H1 (cell line): ENCODE results near the gene PSPN. TPM values are rescaled to one million over a fixed set of nuclear protein-coding genes. Genes with fewer than 3 reads are reported as not detected.
A peak's percentile ranks its signal among the peaks of the same experiment; 100 is the strongest.

ENCODE experiments used
- CTCF ChIA-PET: fragments of 300-600 bp; sonication (Branson Sonifier 250); formaldehyde crosslinking; loops from one replicate; lab custom pipeline; 2021; ENCODE audit not compliant: partially characterized antibody; lab: Charles Lee
- POLR2A ChIA-PET: fragments of 300-600 bp; sonication (Branson Sonifier 250); formaldehyde crosslinking; loops from one replicate; lab custom pipeline; 2021; ENCODE audit warnings: inconsistent platforms; ENCODE audit not compliant: partially characterized antibody; lab: Charles Lee
- DNase-seq, 2 experiments: peaks; one replicate each; pipeline versions ENCODE4 v3.0.0 to v3.0.0-alpha.2; 2010 to 2022; ENCODE audit warnings: low spot score in 2 of 2, low read depth in 1 of 2, mixed read lengths in 1 of 2
- FAIRE-seq: peaks from 2 replicates; lab custom pipeline; 2011; peaks lifted over from hg19 to GRCh38; lab: Jason Lieb, UNC
- H2AFZ ChIP-seq: 2 replicates; pipeline ENCODE4 v1.8.1; 2012; ENCODE audit warnings: low read length, inconsistent platforms
- H2AK5ac ChIP-seq: 2 replicates; pipeline ENCODE4 v1.6.1; 2013; ENCODE audit warnings: low read depth, low read length
- H2BK120ac ChIP-seq: replicated peaks from 2 replicates; pipeline ENCODE3; 2013; ENCODE audit warnings: low read depth, low read length, inconsistent platforms
- H2BK12ac ChIP-seq: 2 replicates; pipeline ENCODE4 v1.6.1; 2013; ENCODE audit warnings: low read depth, low read length
- H2BK15ac ChIP-seq: 2 replicates; pipeline ENCODE4 v1.6.1; 2013; ENCODE audit warnings: low read length
- H2BK20ac ChIP-seq: 2 replicates; pipeline ENCODE4 v1.6.1; 2013; ENCODE audit warnings: low read length
- H2BK5ac ChIP-seq: 2 replicates; pipeline ENCODE4 v1.6.1; 2013; ENCODE audit warnings: low read depth, low read length
- H3K14ac ChIP-seq: 2 replicates; pipeline ENCODE4 v1.6.1; 2013; ENCODE audit warnings: inconsistent platforms; ENCODE audit not compliant: insufficient read length
- H3K18ac ChIP-seq: 2 replicates; pipeline ENCODE4 v1.6.1; 2013; ENCODE audit warnings: low read length; ENCODE audit errors: extremely low read depth
- H3K23ac ChIP-seq: 2 replicates; pipeline ENCODE4 v1.6.1; 2013; ENCODE audit warnings: inconsistent platforms; ENCODE audit not compliant: insufficient read length
- H3K23me2 ChIP-seq: 2 replicates; pipeline ENCODE4 v1.6.1; 2013; ENCODE audit warnings: low read depth, low read length
- H3K27ac ChIP-seq: 2 replicates; pipeline ENCODE4 v1.6.1; 2011; ENCODE audit warnings: low read depth, low read length, inconsistent platforms
- H3K27me3 ChIP-seq, 4 experiments: replicated peaks in 1 of 4; 1 replicate in 1 of 4; 2 replicates in 3 of 4; pipeline versions ENCODE4 v1.6.1 to v1.8.1; 2011 to 2013; ENCODE audit warnings: low read length in 3 of 4, mild to moderate bottlenecking in 3 of 4, inconsistent platforms in 2 of 4, mixed read lengths in 2 of 4, moderate library complexity in 1 of 4; ENCODE audit not compliant: control insufficient read depth in 3 of 4, insufficient read depth in 3 of 4; ENCODE audit errors: extremely low read depth in 1 of 4
- H3K36me3 ChIP-seq, 4 experiments: 2 replicates each; pipeline versions ENCODE4 v1.6.1 to v1.8.1; 2011 to 2013; ENCODE audit warnings: mild to moderate bottlenecking in 4 of 4, low read length in 3 of 4, moderate library complexity in 2 of 4, control low read depth in 1 of 4, inconsistent platforms in 1 of 4; ENCODE audit not compliant: insufficient read depth in 4 of 4, control insufficient read depth in 2 of 4
- H3K4ac ChIP-seq: replicated peaks from 2 replicates; pipeline ENCODE3; 2013; ENCODE audit warnings: low read length, low read depth, mixed read lengths, inconsistent platforms; ENCODE audit not compliant: insufficient read length
- H3K4me1 ChIP-seq, 4 experiments: replicated peaks in 1 of 4; 1 replicate in 1 of 4; 2 replicates in 3 of 4; pipeline versions ENCODE4 v1.6.1 to v1.8.1; 2011 to 2013; ENCODE audit warnings: low read length in 3 of 4, inconsistent platforms in 2 of 4, mixed read lengths in 1 of 4; ENCODE audit not compliant: insufficient read depth in 4 of 4, control insufficient read depth in 3 of 4
- H3K4me2 ChIP-seq, 2 experiments: 2 replicates each; pipeline versions ENCODE4 v1.6.1 to v1.8.1; 2011 to 2013; ENCODE audit warnings: low read depth in 2 of 2, low read length in 2 of 2, control low read depth in 1 of 2, inconsistent platforms in 1 of 2, mild to moderate bottlenecking in 1 of 2; ENCODE audit not compliant: insufficient read depth in 1 of 2
- H3K4me3 ChIP-seq, 4 experiments: fragments of 200-600, 300-600 bp in 1 of 4; sonication (generic), shearing (Covaris generic), sonication (Bioruptor Twin) in 1 of 4; 2 replicates each; pipeline versions ENCODE4 v1.5.1 to v1.8.1; 2011 to 2016; ENCODE audit warnings: low read length in 4 of 4, low read depth in 3 of 4, control low read depth in 2 of 4, inconsistent platforms in 2 of 4, mild to moderate bottlenecking in 2 of 4, mixed read lengths in 1 of 4, moderate library complexity in 1 of 4; ENCODE audit not compliant: insufficient read depth in 2 of 4; ENCODE audit errors: extremely low read depth in 1 of 4
- H3K56ac ChIP-seq: replicated peaks from 2 replicates; pipeline ENCODE3; 2013; ENCODE audit warnings: low read depth, mild to moderate bottlenecking, mixed read lengths, low read length, inconsistent platforms; ENCODE audit not compliant: insufficient read length
- H3K79me1 ChIP-seq: 2 replicates; pipeline ENCODE4 v1.6.1; 2013; ENCODE audit warnings: low read depth, low read length, control low read depth
- H3K79me2 ChIP-seq, 2 experiments: 2 replicates each; pipeline versions ENCODE4 v1.6.1 to v1.8.1; 2012 to 2013; ENCODE audit warnings: low read length in 2 of 2, mild to moderate bottlenecking in 2 of 2, inconsistent platforms in 1 of 2; ENCODE audit not compliant: insufficient read depth in 2 of 2, control insufficient read depth in 1 of 2
- H3K9ac ChIP-seq, 4 experiments: replicated peaks in 1 of 4; 1 replicate in 1 of 4; 2 replicates in 3 of 4; pipeline versions ENCODE4 v1.6.1 to v1.8.1; 2011 to 2013; ENCODE audit warnings: low read depth in 3 of 4, low read length in 3 of 4, control low read depth in 2 of 4, mild to moderate bottlenecking in 2 of 4, moderate library complexity in 2 of 4, inconsistent platforms in 1 of 4; ENCODE audit errors: extremely low read depth in 1 of 4
- H3K9me3 ChIP-seq, 2 experiments: 2 replicates each; pipeline versions ENCODE4 v1.6.1 to v1.8.1; 2012 to 2013; ENCODE audit warnings: mild to moderate bottlenecking in 2 of 2, moderate library complexity in 2 of 2, control low read depth in 1 of 2, inconsistent platforms in 1 of 2, low read depth in 1 of 2, low read length in 1 of 2, mixed read lengths in 1 of 2; ENCODE audit not compliant: insufficient read depth in 2 of 2
- H4K20me1 ChIP-seq, 2 experiments: replicated peaks in 1 of 2; 2 replicates each; pipeline versions ENCODE3 to v1.8.1; 2011 to 2013; ENCODE audit warnings: inconsistent platforms in 2 of 2, low read length in 2 of 2, mild to moderate bottlenecking in 1 of 2; ENCODE audit not compliant: insufficient read depth in 2 of 2, control insufficient read depth in 1 of 2
- H4K5ac ChIP-seq: 2 replicates; pipeline ENCODE4 v1.6.1; 2013; ENCODE audit warnings: low read length, low read depth, mixed read lengths, inconsistent platforms; ENCODE audit not compliant: insufficient read length
- H4K8ac ChIP-seq: 2 replicates; pipeline ENCODE4 v1.8.0; 2013; ENCODE audit warnings: mild to moderate bottlenecking, moderate library complexity, low read length, inconsistent platforms; ENCODE audit not compliant: insufficient read depth; ENCODE audit errors: extremely low read depth
- H4K91ac ChIP-seq: replicated peaks from 2 replicates; pipeline ENCODE3; 2013; ENCODE audit warnings: low read length, mixed read lengths, inconsistent platforms; ENCODE audit not compliant: insufficient read length
- BRCA1 ChIP-seq: IDR thresholded peaks from 2 replicates; pipeline ENCODE4 v1.6.1; 2012; ENCODE audit warnings: low read depth, low read length, improper control_type of control experiment
- CEBPB ChIP-seq: IDR thresholded peaks from 2 replicates; pipeline ENCODE4 v1.6.1; 2012; ENCODE audit warnings: low read depth, low read length
- CHD2 ChIP-seq: IDR thresholded peaks from 2 replicates; pipeline ENCODE4 v1.6.1; 2012; ENCODE audit warnings: low read length, improper control_type of control experiment
- FOSL1 ChIP-seq: IDR thresholded peaks from 2 replicates; pipeline ENCODE4 v1.6.1; 2011; ENCODE audit warnings: mild to moderate bottlenecking, low read depth, low read length, moderate library complexity; ENCODE audit not compliant: insufficient read depth
- GABPA ChIP-seq: IDR thresholded peaks from 2 replicates; pipeline ENCODE4 v1.6.1; 2011; ENCODE audit warnings: mild to moderate bottlenecking, low read length, moderate library complexity, borderline replicate concordance; ENCODE audit not compliant: insufficient read depth
- HDAC6 ChIP-seq: IDR thresholded peaks from one replicate; pipeline ENCODE4 v1.7.1; 2012; ENCODE audit warnings: low read depth, mild to moderate bottlenecking, inconsistent platforms, low read length, moderate library complexity
- JUN ChIP-seq: IDR thresholded peaks from 2 replicates; pipeline ENCODE4 v1.6.1; 2011; ENCODE audit warnings: low read depth, mild to moderate bottlenecking, improper control_type of control experiment, low read length
- KDM4A ChIP-seq: IDR thresholded peaks from one replicate; pipeline ENCODE4 v1.7.1; 2012; ENCODE audit warnings: low read depth, mild to moderate bottlenecking, moderate library complexity, low read length, inconsistent platforms; ENCODE audit not compliant: severe bottlenecking
- MAX ChIP-seq: IDR thresholded peaks from 2 replicates; pipeline ENCODE4 v1.6.1; 2012; ENCODE audit warnings: inconsistent platforms
- POLR2A ChIP-seq, 2 experiments: IDR thresholded peaks; 1 replicate in 1 of 2; 2 replicates in 1 of 2; pipeline ENCODE4 v1.6.1; 2011; ENCODE audit warnings: low read depth in 2 of 2, low read length in 2 of 2, mild to moderate bottlenecking in 2 of 2; ENCODE audit errors: control extremely low read depth in 1 of 2
- TBP ChIP-seq: IDR thresholded peaks from 2 replicates; pipeline ENCODE4 v1.6.1; 2011; ENCODE audit warnings: low read depth, low read length, improper control_type of control experiment
- WGBS, 2 experiments: shearing (Covaris generic) in 1 of 2; methylation state at CpG; one replicate each; pipeline versions ENCODE4 v1.1.6 to v1.1.7; 2013 to 2015; ENCODE audit warnings: low lambda C conversion rate in 2 of 2, mixed read lengths in 2 of 2, inconsistent platforms in 1 of 2, low coverage in 1 of 2, missing lambda C conversion rate in 1 of 2; ENCODE audit not compliant: insufficient replicate concordance in 2 of 2, insufficient coverage in 1 of 2, insufficient read length in 1 of 2; ENCODE audit errors: extremely low coverage in 1 of 2, missing lambda C conversion rate in 1 of 2; 5-methylcytosine and 5-hydroxymethylcytosine counted together
- polyA plus RNA-seq, 7 experiments: library from polyadenylated mRNA; depleted of rRNA in 3 of 7; stranded (reverse) in 5 of 7; unstranded in 2 of 7; fragments of >200 nt in 5 of 7; fragments of 200-250 nt in 2 of 7; gene quantifications; 1 replicate in 5 of 7; 2 replicates in 1 of 7; 4 replicates in 1 of 7; pipeline versions ENCODE4 v1.2.1 to v1.2.3, GENCODE V29; 2011 to 2013; ENCODE audit warnings: missing spikeins in 2 of 7, mixed read lengths in 2 of 7
- total RNA-seq: library from RNA; stranded (reverse); fragmentation: NEBNext Ultra II Directional; extraction: Animal tissue kit (Norgen Biotek cat#: 25700); gene quantifications from 2 replicates; pipeline ENCODE4 v1.2.1, GENCODE V29; 2021

Gene PSPN
- total and polyA plus RNA-seq, 2 of the 8 experiments (the other 6 are each of a cell fraction or from before 2014, with no cell fraction given): 1.0 to 2.1 TPM

DNA sequence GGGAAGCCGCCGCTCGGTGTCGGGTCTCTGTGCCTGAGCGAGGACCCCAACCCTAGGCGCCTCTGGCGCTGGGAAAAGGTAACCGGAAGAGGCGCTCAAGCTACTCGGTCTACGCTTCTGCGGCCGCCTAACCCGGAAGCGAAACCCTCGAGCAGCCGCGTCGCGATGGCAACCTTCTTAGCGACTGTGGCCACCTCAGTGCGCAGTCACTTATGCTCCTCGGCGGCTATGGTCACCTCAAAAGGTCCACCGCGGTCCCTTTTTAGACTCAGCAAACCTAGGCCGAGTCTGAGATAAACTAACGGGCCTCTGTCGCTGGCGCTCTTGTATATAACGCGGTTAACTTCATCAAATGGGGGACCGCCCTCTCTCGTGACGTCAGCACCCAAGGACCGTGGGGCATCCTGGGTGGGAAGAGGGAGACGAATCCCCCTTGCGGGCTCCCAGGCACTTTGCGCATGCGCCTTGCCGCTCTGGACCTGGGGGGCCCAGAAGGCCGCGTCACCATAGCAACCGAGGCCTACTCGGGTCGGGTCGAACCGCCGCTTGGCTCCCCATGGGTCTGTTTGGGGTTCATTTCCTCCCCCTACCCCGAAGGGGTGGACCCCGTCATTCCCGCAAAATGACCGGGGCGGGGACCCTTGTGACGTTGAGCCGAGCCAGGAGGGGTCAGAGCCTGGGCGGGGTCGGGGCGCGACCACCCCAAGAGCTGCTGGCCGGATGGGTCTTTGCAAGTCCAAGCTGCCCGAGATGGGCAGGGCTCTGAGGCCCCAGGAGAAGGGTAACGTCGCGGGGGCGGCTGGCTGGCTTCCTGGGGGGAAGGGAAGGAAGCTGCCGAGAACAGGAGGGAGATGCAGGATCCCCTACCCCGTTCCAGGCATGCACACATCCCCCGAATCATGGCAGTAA is 17.6 kb upstream of the PSPN start, which contains the start of gene GTF2F1:
GTF2F1 (minus strand) TSS at position 91 of the 909 bp plus-strand sequence. CDS start 169 bp downstream, outside the sequence.
- Histone ChIP-seq H3K23me2 (peaks cover 7% of the 10 kb centered on the region), H4K91ac (peak within 1 kb of the TSS; percentile 68), H3K27ac (peak within 1 kb of the TSS; percentile 89), H4K20me1 (peaks cover 0 to 2% of the 10 kb centered on the region in 2 experiments), H3K14ac (no peak within 1 kb of the TSS), H2BK15ac (peak within 1 kb of the TSS; percentile 99), H3K56ac (peak within 1 kb of the TSS; percentile 54), H2BK12ac (peak within 1 kb of the TSS; percentile 4; the same call in 1 of the 2 replicates), H2BK20ac (no peak within 1 kb of the TSS), H3K27me3 (no peaks in the 10 kb centered on the region), H2BK120ac (no peak within 1 kb of the TSS), H3K9ac (peak within 1 kb of the TSS; percentile 77 to 92 (median 86)), H3K4ac (peak within 1 kb of the TSS; percentile 55), H2AK5ac (no peak within 1 kb of the TSS; the same call in 1 of the 2 replicates), H3K79me2 (peaks cover 5 to 20% of the 10 kb centered on the region in 2 experiments; a peak in 3 of 4 replicates), H3K18ac (peak within 1 kb of the TSS; percentile 93), H2BK5ac (peak within 1 kb of the TSS; percentile 91), H3K79me1 (peaks cover 6% of the 10 kb centered on the region), H2AFZ (peak within 1 kb of the TSS; percentile 91), H3K4me2 (peak within 1 kb of the TSS; percentile 95 to 96), H4K8ac (peak within 1 kb of the TSS; percentile 77), H4K5ac (peak within 1 kb of the TSS; percentile 98), H3K4me3 (peak within 1 kb of the TSS; percentile 72 to 99 (median 90)), H3K36me3 (peaks cover 8 to 29% (median 14%) of the 10 kb centered on the region in 4 experiments; a peak in 7 of 8 replicates), H3K4me1 (peaks cover 0 to 8% (median 7%) of the 10 kb centered on the region in 4 experiments; a peak in 5 of 7 replicates), H3K9me3 (no peaks in the 10 kb centered on the region), H3K23ac (no peak within 1 kb of the TSS)
- peak; percentile 24 for FAIRE-seq
- WGBS, 2 experiments: 1% methylated on average over 57 of the region's 69 CpGs; no CpG with 5 or more reads in 1 of the 2 experiments
- CTCF ChIA-PET: interaction anchor here (0.8 to 1.5 kb wide), 3 partner anchors 15 to 177 kb away, joined by 3 to 5 read pairs (median 4); no protein-coding TSS in a partner anchor
- DNase-seq: peak; percentile 79 to 98
- POLR2A ChIA-PET: interaction anchor here (0.6 to 9.9 kb wide), 13 partner anchors 9 to 349 kb away, joined by 3 to 81 read pairs (median 4); partner anchors contain the start of genes ALKBH7, CLPP, CRB3 and KHSRP
- TF ChIP-seq GABPA: peak; percentile 95
- peak; percentile 80 for TF ChIP-seq KDM4A
- TF ChIP-seq FOSL1: no peak
- TF ChIP-seq HDAC6: no peak
- TF ChIP-seq CHD2: peak; percentile 80
- no peak for TF ChIP-seq BRCA1
- peak in 1 of 2 experiments; percentile 58; a peak in 2 of 3 replicates for TF ChIP-seq POLR2A (IDR thresholded peaks at IDR 0.05; ENCODE audit: control extremely low read depth in 1 of 2, low read depth in 2 of 2, low read length in 2 of 2)
- TF ChIP-seq JUN: no peak
- peak; percentile 32; the same call in 1 of the 2 replicates for TF ChIP-seq TBP
- TF ChIP-seq MAX: peak; percentile 21; the same call in 1 of the 2 replicates
- no peak for TF ChIP-seq CEBPB
